ENCODE measurements around the gene TNK1.
"Not testable (repeated sequence)": the region's sequence is repeated elsewhere in the genome, so short reads cannot be mapped to it uniquely, and the experiment has no call there.

The TNK1 gene

DNA sequence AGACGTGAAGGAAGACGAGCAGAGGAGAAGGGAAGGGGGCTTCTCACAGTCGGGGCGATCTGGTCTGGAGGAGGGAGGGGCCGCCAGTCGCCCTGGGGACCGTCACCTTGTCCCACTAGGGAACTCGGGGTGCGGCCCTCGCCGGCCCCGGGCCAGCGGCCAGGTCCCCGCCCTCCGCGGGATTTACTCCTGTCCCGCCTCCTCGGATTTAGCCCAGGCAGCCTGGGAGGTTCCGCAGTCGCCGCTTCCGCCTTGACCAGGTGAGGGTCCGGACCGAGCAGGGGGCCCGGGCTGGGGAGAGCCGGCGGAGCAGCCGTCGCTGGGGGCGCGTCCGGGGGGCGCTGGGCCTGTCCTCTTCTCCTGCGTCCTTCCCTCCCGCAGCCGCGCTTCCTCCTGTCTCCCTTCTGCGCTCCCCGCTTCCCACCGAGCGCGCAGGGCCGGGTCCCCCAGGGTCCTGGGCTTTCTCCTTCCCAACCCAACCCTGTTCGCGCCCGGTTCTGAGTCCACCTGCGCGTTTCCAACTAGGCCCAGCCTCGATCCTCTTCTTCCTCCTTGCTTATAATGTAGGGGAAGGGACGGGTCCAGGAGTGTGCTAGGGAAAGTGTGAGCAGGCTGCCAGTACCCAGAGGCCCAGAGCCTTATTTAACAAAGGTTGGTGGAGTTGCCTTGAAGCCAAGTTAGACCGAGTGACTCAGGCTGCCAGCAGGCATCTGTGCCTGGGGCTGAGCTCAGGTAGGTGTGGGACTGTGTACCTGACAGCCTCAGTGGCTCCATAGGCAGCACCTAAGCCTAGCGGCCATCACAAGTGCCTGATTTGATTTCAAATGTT, at the start of gene TNK1:
TSS of gene TNK1 (plus strand) at position 235 of the 829 bp plus-strand sequence. CDS start 1,838 bp downstream, outside the sequence.
- peaks cover 8% of the 10 kb centered on the region for H3K4me1 ChIP-seq (ENCODE audit: control insufficient read depth, insufficient read depth, low read length)
- no peaks in the 10 kb centered on the region for H3K36me3 ChIP-seq (ENCODE audit: control insufficient read depth, insufficient read depth, low read length)
- no CpG with 5 or more reads among the region's 52 CpGs for WGBS (ENCODE audit: insufficient coverage, insufficient read length)
- no peak for DNase-seq (ENCODE audit: low read depth, low spot score)
- H3K9me3 ChIP-seq (ENCODE audit: control insufficient read depth, insufficient read depth, low read length), result no peaks in the 10 kb centered on the region
- H3K27ac ChIP-seq (ENCODE audit: low read length), result no peak within 1 kb of the TSS
- H3K27me3 ChIP-seq (ENCODE audit: control insufficient read depth, insufficient read depth, low read length), result no peaks in the 10 kb centered on the region
- peak within 1 kb of the TSS; percentile 49; the same call in 1 of the 2 replicates for H3K4me3 ChIP-seq (ENCODE audit: low read length)

GRCh38 chr17:7332111-7332510, 48.8 kb upstream of the TNK1 start:
- H3K4me3 ChIP-seq (ENCODE audit: low read length), result no peak overlapping the region
- no peak overlapping the region for H3K27ac ChIP-seq (ENCODE audit: low read length)
- H3K9me3 ChIP-seq (ENCODE audit: control insufficient read depth, insufficient read depth, low read length), result no peaks in the 10 kb centered on the region
- no peaks in the 10 kb centered on the region for H3K36me3 ChIP-seq (ENCODE audit: control insufficient read depth, insufficient read depth, low read length)
- no peaks in the 10 kb centered on the region for H3K27me3 ChIP-seq (ENCODE audit: control insufficient read depth, insufficient read depth, low read length)
- no peak for DNase-seq (ENCODE audit: low read depth, low spot score)
- H3K4me1 ChIP-seq (ENCODE audit: control insufficient read depth, insufficient read depth, low read length), result peaks cover 4% of the 10 kb centered on the region
- no CpG with 5 or more reads among the region's 7 CpGs for WGBS (ENCODE audit: insufficient coverage, insufficient read length)

GRCh38 chr17:7332600-7333069, 48.3 kb upstream of the TNK1 start:
- H3K9me3 ChIP-seq (ENCODE audit: control insufficient read depth, insufficient read depth, low read length); H3K27me3 ChIP-seq (ENCODE audit: control insufficient read depth, insufficient read depth, low read length); H3K4me1 ChIP-seq (ENCODE audit: control insufficient read depth, insufficient read depth, low read length); H3K36me3 ChIP-seq (ENCODE audit: control insufficient read depth, insufficient read depth, low read length); H3K27ac ChIP-seq (ENCODE audit: low read length); H3K4me3 ChIP-seq (ENCODE audit: low read length); DNase-seq (ENCODE audit: low read depth, low spot score): not testable (repeated sequence)
- no CpG with 5 or more reads among the region's 14 CpGs for WGBS (ENCODE audit: insufficient coverage, insufficient read length)

DNA sequence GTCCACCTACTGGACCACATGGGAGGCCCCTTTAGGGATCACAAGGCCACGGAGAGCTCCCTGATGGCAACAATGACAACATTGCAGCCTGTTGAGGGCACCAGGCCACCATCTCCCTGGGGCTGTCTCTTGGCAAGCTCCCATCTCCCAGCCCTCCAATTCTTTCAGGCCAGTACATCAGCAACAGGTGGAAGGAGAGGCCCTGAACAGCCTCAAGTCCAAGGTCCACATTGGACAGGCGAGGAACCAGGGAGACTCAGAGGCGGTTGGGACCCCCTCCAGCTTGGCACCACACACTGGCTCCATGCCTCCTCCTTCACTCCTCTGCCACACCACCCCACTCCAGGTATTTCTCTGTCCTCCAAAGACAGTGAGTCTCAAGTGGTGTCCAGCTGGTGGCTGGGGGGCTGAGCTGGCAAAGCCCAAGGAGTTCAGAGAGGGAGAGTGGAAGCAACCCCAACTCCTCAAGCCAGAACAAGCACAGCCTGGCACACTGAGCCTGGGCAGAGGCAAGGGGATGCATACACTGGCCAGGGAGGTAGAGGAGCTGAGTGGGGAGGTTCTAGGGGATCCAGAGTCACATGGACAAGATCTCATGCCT, 45.9 kb upstream of the TNK1 start:
- Histone ChIP-seq H3K9me3 (ENCODE audit: control insufficient read depth, insufficient read depth, low read length) (no peaks in the 10 kb centered on the region), H3K27me3 (ENCODE audit: control insufficient read depth, insufficient read depth, low read length) (no peaks in the 10 kb centered on the region), H3K27ac (ENCODE audit: low read length) (no peak overlapping the region), H3K4me3 (ENCODE audit: low read length) (no peak overlapping the region), H3K36me3 (ENCODE audit: control insufficient read depth, insufficient read depth, low read length) (no peaks in the 10 kb centered on the region), H3K4me1 (ENCODE audit: control insufficient read depth, insufficient read depth, low read length) (peaks cover 4% of the 10 kb centered on the region)
- no peak for DNase-seq (ENCODE audit: low read depth, low spot score)
- WGBS (ENCODE audit: insufficient coverage, insufficient read length), result no CpG with 5 or more reads among the region's 3 CpGs

- not testable (repeated sequence) for DNase-seq (ENCODE audit: low read depth, low spot score); H3K4me3 ChIP-seq (ENCODE audit: low read length); H3K36me3 ChIP-seq (ENCODE audit: control insufficient read depth, insufficient read depth, low read length); H3K27me3 ChIP-seq (ENCODE audit: control insufficient read depth, insufficient read depth, low read length); H3K27ac ChIP-seq (ENCODE audit: low read length); H3K4me1 ChIP-seq (ENCODE audit: control insufficient read depth, insufficient read depth, low read length); H3K9me3 ChIP-seq (ENCODE audit: control insufficient read depth, insufficient read depth, low read length)
- WGBS (ENCODE audit: insufficient coverage, insufficient read length), result no CpG with 5 or more reads among the region's 13 CpGs
Measured at GRCh38 chr17:7335765-7336164, 45.1 kb upstream of the TNK1 start.

- DNase-seq (ENCODE audit: low read depth, low spot score), result no peak
- no peaks in the 10 kb centered on the region for H3K27me3 ChIP-seq (ENCODE audit: control insufficient read depth, insufficient read depth, low read length)
- H3K4me1 ChIP-seq (ENCODE audit: control insufficient read depth, insufficient read depth, low read length), result peaks cover 3% of the 10 kb centered on the region
- H3K9me3 ChIP-seq (ENCODE audit: control insufficient read depth, insufficient read depth, low read length), result no peaks in the 10 kb centered on the region
- no CpG with 5 or more reads among the region's 17 CpGs for WGBS (ENCODE audit: insufficient coverage, insufficient read length)
- peak within 1 kb of the TSS; percentile 1; the same call in 1 of the 2 replicates for H3K4me3 ChIP-seq (ENCODE audit: low read length)
- H3K36me3 ChIP-seq (ENCODE audit: control insufficient read depth, insufficient read depth, low read length), result no peaks in the 10 kb centered on the region
- H3K27ac ChIP-seq (ENCODE audit: low read length), result no peak within 1 kb of the TSS
Measured at GRCh38 chr17:7336240-7337175, 44.4 kb upstream of the TNK1 start, which contains the start of gene ACAP1. ACAP1 (plus strand) TSS chr17:7336529; CDS start chr17:7336735, 206 bp downstream.

GRCh38 chr17:7337600-7337999, 43.3 kb upstream of the TNK1 start:
- not testable (repeated sequence) for H3K9me3 ChIP-seq (ENCODE audit: control insufficient read depth, insufficient read depth, low read length); H3K27ac ChIP-seq (ENCODE audit: low read length); H3K4me3 ChIP-seq (ENCODE audit: low read length); H3K4me1 ChIP-seq (ENCODE audit: control insufficient read depth, insufficient read depth, low read length); DNase-seq (ENCODE audit: low read depth, low spot score); H3K27me3 ChIP-seq (ENCODE audit: control insufficient read depth, insufficient read depth, low read length); H3K36me3 ChIP-seq (ENCODE audit: control insufficient read depth, insufficient read depth, low read length)
- WGBS (ENCODE audit: insufficient coverage, insufficient read length), result no CpG with 5 or more reads among the region's 7 CpGs

GRCh38 chr17:7340179-7340578, 40.7 kb upstream of the TNK1 start:
- no peaks in the 10 kb centered on the region for H3K27me3 ChIP-seq (ENCODE audit: control insufficient read depth, insufficient read depth, low read length)
- no peaks in the 10 kb centered on the region for H3K36me3 ChIP-seq (ENCODE audit: control insufficient read depth, insufficient read depth, low read length)
- H3K4me1 ChIP-seq (ENCODE audit: control insufficient read depth, insufficient read depth, low read length), result peaks cover 3% of the 10 kb centered on the region
- no peak for DNase-seq (ENCODE audit: low read depth, low spot score)
- no peak overlapping the region for H3K4me3 ChIP-seq (ENCODE audit: low read length)
- no peak overlapping the region for H3K27ac ChIP-seq (ENCODE audit: low read length)
- no CpG with 5 or more reads among the region's 2 CpGs for WGBS (ENCODE audit: insufficient coverage, insufficient read length)
- H3K9me3 ChIP-seq (ENCODE audit: control insufficient read depth, insufficient read depth, low read length), result no peaks in the 10 kb centered on the region

DNA sequence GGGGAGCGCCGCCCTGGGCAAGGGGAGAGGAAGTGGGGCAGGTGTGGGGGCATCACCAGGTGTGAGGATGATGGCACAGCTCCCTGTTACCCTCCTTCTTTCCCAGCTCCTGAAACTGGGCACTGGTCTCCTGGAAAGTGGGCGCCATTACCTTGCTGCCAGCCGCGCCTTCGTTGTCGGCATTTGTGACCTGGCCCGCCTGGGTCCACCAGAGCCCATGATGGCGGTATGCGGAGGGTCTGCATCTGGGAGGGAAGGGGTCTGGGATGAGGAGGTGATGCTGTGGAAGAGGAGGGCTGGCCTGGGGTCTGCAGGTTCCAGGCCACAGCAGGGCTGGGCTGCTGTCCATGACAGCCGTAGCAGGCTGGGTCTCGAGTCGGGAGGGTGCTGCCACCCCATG, 39.0 kb upstream of the TNK1 start:
- Histone ChIP-seq H3K4me1 (ENCODE audit: control insufficient read depth, insufficient read depth, low read length) (peaks cover 2% of the 10 kb centered on the region), H3K27ac (ENCODE audit: low read length) (no peak overlapping the region), H3K27me3 (ENCODE audit: control insufficient read depth, insufficient read depth, low read length) (no peaks in the 10 kb centered on the region), H3K4me3 (ENCODE audit: low read length) (no peak overlapping the region), H3K36me3 (ENCODE audit: control insufficient read depth, insufficient read depth, low read length) (no peaks in the 10 kb centered on the region), H3K9me3 (ENCODE audit: control insufficient read depth, insufficient read depth, low read length) (no peaks in the 10 kb centered on the region)
- no peak for DNase-seq (ENCODE audit: low read depth, low spot score)
- WGBS (ENCODE audit: insufficient coverage, insufficient read length), result no CpG with 5 or more reads among the region's 13 CpGs

DNA sequence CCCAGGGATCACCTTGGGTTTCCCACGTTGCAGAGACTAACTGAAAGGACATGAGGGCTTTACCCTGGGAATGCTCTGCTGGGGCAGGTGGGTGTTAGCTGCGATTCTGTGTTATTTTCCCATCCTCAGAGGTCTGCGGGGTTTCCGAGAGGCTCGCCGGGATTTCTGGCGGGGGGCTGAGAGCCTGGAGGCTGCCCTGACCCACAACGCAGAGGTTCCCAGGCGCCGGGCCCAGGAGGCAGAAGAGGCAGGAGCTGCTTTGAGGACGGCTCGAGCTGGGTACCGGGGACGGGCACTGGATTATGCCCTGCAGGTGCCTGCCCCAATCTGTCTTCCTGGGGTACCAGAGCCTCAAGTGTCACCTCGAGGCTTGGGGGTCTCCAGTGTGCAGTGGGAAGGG, 37.6 kb upstream of the TNK1 start:
- WGBS (ENCODE audit: insufficient coverage, insufficient read length), result no CpG with 5 or more reads among the region's 15 CpGs
- Histone ChIP-seq H3K36me3 (ENCODE audit: control insufficient read depth, insufficient read depth, low read length) (no peaks in the 10 kb centered on the region), H3K9me3 (ENCODE audit: control insufficient read depth, insufficient read depth, low read length) (no peaks in the 10 kb centered on the region), H3K27me3 (ENCODE audit: control insufficient read depth, insufficient read depth, low read length) (no peaks in the 10 kb centered on the region), H3K27ac (ENCODE audit: low read length) (no peak overlapping the region), H3K4me1 (ENCODE audit: control insufficient read depth, insufficient read depth, low read length) (no peaks in the 10 kb centered on the region), H3K4me3 (ENCODE audit: low read length) (no peak overlapping the region)
- no peak for DNase-seq (ENCODE audit: low read depth, low spot score)

Measured in iPS DF 6.9 (cell line).